Neural progenitor cell (in vitro differentiated cells): ENCODE measurements around the gene SNX27.

Source experiments
- EZH2 ChIP-seq: fragments of 200-600 bp; sonication (generic); IDR thresholded peaks from 2 replicates; pipeline ENCODE4 v1.6.1; 2017; ENCODE audit warnings: antibody characterized with exemption, mild to moderate bottlenecking, moderate library complexity
- EZH2phosphoT487 ChIP-seq: fragments of 200-600 bp; sonication (generic); IDR thresholded peaks from 2 replicates; pipeline ENCODE4 v1.6.1; 2017; ENCODE audit warnings: antibody characterized with exemption
- TF ChIP-seq, protein P1 (sequence below): fragments of 200-600 bp; sonication (generic); IDR thresholded peaks from 2 replicates; pipeline ENCODE4 v1.5.1; 2017; ENCODE audit warnings: antibody characterized with exemption, mild to moderate bottlenecking

- TF ChIP-seq, protein P1, sequence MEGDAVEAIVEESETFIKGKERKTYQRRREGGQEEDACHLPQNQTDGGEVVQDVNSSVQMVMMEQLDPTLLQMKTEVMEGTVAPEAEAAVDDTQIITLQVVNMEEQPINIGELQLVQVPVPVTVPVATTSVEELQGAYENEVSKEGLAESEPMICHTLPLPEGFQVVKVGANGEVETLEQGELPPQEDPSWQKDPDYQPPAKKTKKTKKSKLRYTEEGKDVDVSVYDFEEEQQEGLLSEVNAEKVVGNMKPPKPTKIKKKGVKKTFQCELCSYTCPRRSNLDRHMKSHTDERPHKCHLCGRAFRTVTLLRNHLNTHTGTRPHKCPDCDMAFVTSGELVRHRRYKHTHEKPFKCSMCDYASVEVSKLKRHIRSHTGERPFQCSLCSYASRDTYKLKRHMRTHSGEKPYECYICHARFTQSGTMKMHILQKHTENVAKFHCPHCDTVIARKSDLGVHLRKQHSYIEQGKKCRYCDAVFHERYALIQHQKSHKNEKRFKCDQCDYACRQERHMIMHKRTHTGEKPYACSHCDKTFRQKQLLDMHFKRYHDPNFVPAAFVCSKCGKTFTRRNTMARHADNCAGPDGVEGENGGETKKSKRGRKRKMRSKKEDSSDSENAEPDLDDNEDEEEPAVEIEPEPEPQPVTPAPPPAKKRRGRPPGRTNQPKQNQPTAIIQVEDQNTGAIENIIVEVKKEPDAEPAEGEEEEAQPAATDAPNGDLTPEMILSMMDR, result no peak
- no peak for TF ChIP-seq EZH2
- no peak for TF ChIP-seq EZH2phosphoT487
Measured at GRCh38 chr1:151585622-151586021, 26.2 kb upstream of the SNX27 start.
